GM12874 (cell line): ENCODE results near the gene UNK.

Source experiments
- CTCF ChIP-seq: IDR thresholded peaks from 2 replicates; pipeline ENCODE4 v1.5.1; 2011; ENCODE audit warnings: low read depth, mild to moderate bottlenecking, control low read depth, low read length, moderate library complexity; ENCODE audit not compliant: insufficient read depth

Gene UNK

GRCh38 chr17:75763613-75764416 lies 20.8 kb upstream of the UNK start:
- no peak for TF ChIP-seq CTCF

GRCh38 chr17:75764417-75764710 lies 20.2 kb upstream of the UNK start:
- TF ChIP-seq CTCF: no peak

- TF ChIP-seq CTCF: peak; percentile 82
These were observed 19.7 kb upstream of the UNK start, which contains the start of gene GALK1 for GRCh38 chr17:75764711-75765421. Gene GALK1, minus strand, starts transcription at chr17:75765192. Its CDS starts 56 bp downstream, at chr17:75765136.

- TF ChIP-seq CTCF: no peak
These were observed 18.6 kb upstream of the UNK start for GRCh38 chr17:75765981-75766380.

GRCh38 chr17:75767881-75768280 lies 16.7 kb upstream of the UNK start:
- TF ChIP-seq CTCF: no peak

GRCh38 chr17:75769536-75769935 lies 15.1 kb upstream of the UNK start:
- TF ChIP-seq CTCF: no peak

GRCh38 chr17:75771334-75772281 lies 13.0 kb upstream of the UNK start:
- no peak for TF ChIP-seq CTCF
